Keratinocyte (primary cell): ENCODE measurements around the gene PPARGC1A. TPM values are rescaled to one million over a fixed set of nuclear protein-coding genes. Genes with fewer than 3 reads are reported as not detected.

Experiments used
- DNase-seq: peaks from one replicate; pipeline ENCODE4 v3.0.0-alpha.2; 2011; ENCODE audit warnings: low read depth, missing footprints, low spot score
- FAIRE-seq: peaks from 2 replicates; lab custom pipeline; 2011; peaks lifted over from hg19 to GRCh38; lab: Jason Lieb, UNC
- H2AFZ ChIP-seq: 2 replicates; pipeline ENCODE4 v1.6.0; 2012; ENCODE audit warnings: low read length, control low read depth, inconsistent platforms; ENCODE audit not compliant: control insufficient read depth
- H3K27ac ChIP-seq: 2 replicates; pipeline ENCODE4 v1.5.1; 2011; ENCODE audit warnings: low read length; ENCODE audit not compliant: control insufficient read depth, insufficient read depth
- H3K27me3 ChIP-seq: 3 replicates; pipeline ENCODE4 v1.6.0; 2011; ENCODE audit warnings: low read length; ENCODE audit not compliant: control insufficient read depth, insufficient read depth; ENCODE audit errors: extremely low read depth
- H3K36me3 ChIP-seq, 2 experiments: 2 replicates in 1 of 2; 3 replicates in 1 of 2; pipeline ENCODE4 v1.5.1; 2011; ENCODE audit warnings: low read length in 2 of 2, mild to moderate bottlenecking in 1 of 2; ENCODE audit not compliant: control insufficient read depth in 2 of 2, insufficient read depth in 2 of 2; ENCODE audit errors: extremely low read depth in 1 of 2
- H3K4me1 ChIP-seq: 3 replicates; pipeline ENCODE4 v1.5.1; 2011; ENCODE audit warnings: low read length; ENCODE audit not compliant: control insufficient read depth, insufficient read depth; ENCODE audit errors: extremely low read depth
- H3K4me2 ChIP-seq: 3 replicates; pipeline ENCODE4 v1.6.0; 2011; ENCODE audit warnings: low read depth, low read length; ENCODE audit not compliant: control insufficient read depth, insufficient read depth; ENCODE audit errors: extremely low read depth
- H3K4me3 ChIP-seq, 3 experiments: fragments of 200-600 bp in 1 of 3; sonication (generic) in 1 of 3; 2 replicates in 2 of 3; 3 replicates in 1 of 3; pipeline ENCODE4 v1.5.1; 2011 to 2016; ENCODE audit warnings: low read length in 3 of 3, mild to moderate bottlenecking in 3 of 3, control low read depth in 2 of 3, inconsistent platforms in 1 of 3, low read depth in 1 of 3, mixed read lengths in 1 of 3, mixed run types in 1 of 3, moderate library complexity in 1 of 3; ENCODE audit not compliant: control insufficient read depth in 2 of 3, insufficient read depth in 2 of 3; ENCODE audit errors: extremely low read depth in 1 of 3
- H3K79me2 ChIP-seq: 2 replicates; pipeline ENCODE4 v1.6.0; 2012; ENCODE audit warnings: low read length; ENCODE audit not compliant: control insufficient read depth, insufficient read depth
- H3K9ac ChIP-seq: 3 replicates; pipeline ENCODE4 v1.6.0; 2011; ENCODE audit warnings: low read length; ENCODE audit not compliant: control insufficient read depth, insufficient read depth; ENCODE audit errors: extremely low read depth
- H3K9me1 ChIP-seq: 3 replicates; pipeline ENCODE4 v1.6.0; 2011; ENCODE audit warnings: low read length; ENCODE audit not compliant: control insufficient read depth, insufficient read depth; ENCODE audit errors: extremely low read depth
- H3K9me3 ChIP-seq: 2 replicates; pipeline ENCODE4 v1.5.1; 2012; ENCODE audit warnings: low read depth, low read length; ENCODE audit not compliant: control insufficient read depth
- H4K20me1 ChIP-seq: 3 replicates; pipeline ENCODE4 v1.6.0; 2011; ENCODE audit warnings: low read length; ENCODE audit not compliant: control insufficient read depth, insufficient read depth; ENCODE audit errors: extremely low read depth
- EZH2 ChIP-seq: IDR thresholded peaks from one replicate; pipeline ENCODE4 v1.6.1; 2012; ENCODE audit warnings: inconsistent platforms, mild to moderate bottlenecking, low read length, moderate library complexity
- dilution Hi-C: fragments of 300-500 bp; cut with MboI; formaldehyde crosslinking; loops from one replicate; pipeline ENCODE4 v1.7.0; 2020; ENCODE audit warnings: low sequenced_read_pairs; ENCODE audit not compliant: extremely low pct_ligation_motif_present
- polyA plus RNA-seq, 5 experiments: library from polyadenylated mRNA; depleted of rRNA in 3 of 5; stranded (reverse) in 3 of 5; stranded (forward) in 1 of 5; unstranded in 1 of 5; fragments of >200 nt; gene quantifications; 1 replicate in 1 of 5; 2 replicates in 3 of 5; 3 replicates in 1 of 5; pipeline versions ENCODE4 v1.2.1 to v1.2.3, GENCODE V29; 2011 to 2012; ENCODE audit warnings: missing spikeins in 2 of 5, low read depth in 1 of 5, low replicate concordance in 1 of 5
- TF ChIP-seq, protein P1 (sequence below), 3 experiments: IDR thresholded peaks in 1 of 3; conservative IDR thresholded peaks in 1 of 3; optimal IDR thresholded peaks in 1 of 3; 2 replicates in 2 of 3; 3 replicates in 1 of 3; pipeline versions ENCODE3 to v1.5.1; 2011; ENCODE audit warnings: low read length in 3 of 3, mild to moderate bottlenecking in 3 of 3, moderate library complexity in 2 of 3, control low read depth in 1 of 3, inconsistent platforms in 1 of 3; ENCODE audit not compliant: insufficient read depth in 2 of 3; ENCODE audit errors: extremely low read depth in 1 of 3

The PPARGC1A gene
- polyA plus RNA-seq, 1 donor (not counting 4 experiments of a cell fraction or from before 2014, with no cell fraction given), result 0.18 TPM

DNA sequence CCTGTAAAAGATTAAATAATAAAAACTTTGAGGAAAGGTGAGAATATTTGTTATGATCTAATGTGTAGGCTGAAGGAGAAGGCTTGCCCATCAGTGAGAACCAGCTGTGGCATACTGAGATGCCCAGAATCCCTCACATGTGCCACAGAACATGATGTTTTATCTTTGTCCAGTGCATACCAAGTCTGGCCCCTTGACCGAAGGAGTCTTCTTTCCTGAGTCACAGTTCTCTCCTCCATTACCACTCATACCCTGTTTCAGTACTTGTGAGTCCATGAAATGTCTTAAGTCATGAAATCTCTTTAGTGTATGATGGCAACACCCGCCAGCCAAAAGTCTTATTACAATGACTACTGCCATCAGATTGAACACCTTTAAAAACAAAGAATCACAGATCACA, 42.7 kb downstream of the PPARGC1A start:
- TF ChIP-seq, protein P1, sequence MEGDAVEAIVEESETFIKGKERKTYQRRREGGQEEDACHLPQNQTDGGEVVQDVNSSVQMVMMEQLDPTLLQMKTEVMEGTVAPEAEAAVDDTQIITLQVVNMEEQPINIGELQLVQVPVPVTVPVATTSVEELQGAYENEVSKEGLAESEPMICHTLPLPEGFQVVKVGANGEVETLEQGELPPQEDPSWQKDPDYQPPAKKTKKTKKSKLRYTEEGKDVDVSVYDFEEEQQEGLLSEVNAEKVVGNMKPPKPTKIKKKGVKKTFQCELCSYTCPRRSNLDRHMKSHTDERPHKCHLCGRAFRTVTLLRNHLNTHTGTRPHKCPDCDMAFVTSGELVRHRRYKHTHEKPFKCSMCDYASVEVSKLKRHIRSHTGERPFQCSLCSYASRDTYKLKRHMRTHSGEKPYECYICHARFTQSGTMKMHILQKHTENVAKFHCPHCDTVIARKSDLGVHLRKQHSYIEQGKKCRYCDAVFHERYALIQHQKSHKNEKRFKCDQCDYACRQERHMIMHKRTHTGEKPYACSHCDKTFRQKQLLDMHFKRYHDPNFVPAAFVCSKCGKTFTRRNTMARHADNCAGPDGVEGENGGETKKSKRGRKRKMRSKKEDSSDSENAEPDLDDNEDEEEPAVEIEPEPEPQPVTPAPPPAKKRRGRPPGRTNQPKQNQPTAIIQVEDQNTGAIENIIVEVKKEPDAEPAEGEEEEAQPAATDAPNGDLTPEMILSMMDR (optimal IDR thresholded peaks at IDR 0.05 in 1 of 3, IDR thresholded peaks at IDR 0.05 in 1 of 3, conservative IDR thresholded peaks at IDR 0.05 in 1 of 3; ENCODE audit: extremely low read depth in 1 of 3, insufficient read depth in 2 of 3, low read length in 3 of 3), result no peak
- no peak for TF ChIP-seq EZH2

DNA sequence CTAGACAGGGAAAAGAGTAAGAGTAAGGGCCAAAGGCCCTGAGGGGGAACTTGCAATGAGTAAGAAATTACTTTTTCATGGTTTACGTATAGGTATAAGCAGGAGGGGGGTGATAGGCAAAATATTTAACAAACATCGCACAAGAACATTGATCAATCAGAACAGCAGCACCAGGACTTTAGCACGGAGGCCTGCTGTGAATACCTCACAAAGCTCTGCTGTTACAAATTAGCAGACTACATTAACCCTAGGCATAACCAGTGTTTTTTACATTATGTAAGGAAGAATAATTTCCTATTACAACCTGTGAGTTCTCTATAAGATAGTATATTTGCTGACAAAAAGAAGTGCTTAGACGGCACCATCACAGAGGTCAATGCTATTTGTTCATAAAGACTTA, 44.9 kb downstream of the PPARGC1A start:
- H4K20me1 ChIP-seq, result no peaks in the 10 kb centered on the region
- no peak overlapping the region for H3K4me2 ChIP-seq
- FAIRE-seq (no peak), DNase-seq (no peak)
- no peaks in the 10 kb centered on the region for H3K27me3 ChIP-seq
- no peak overlapping the region for H3K27ac ChIP-seq
- H3K79me2 ChIP-seq, result no peaks in the 10 kb centered on the region
- TF ChIP-seq, protein P1 (optimal IDR thresholded peaks at IDR 0.05 in 1 of 3, IDR thresholded peaks at IDR 0.05 in 1 of 3, conservative IDR thresholded peaks at IDR 0.05 in 1 of 3; ENCODE audit: extremely low read depth in 1 of 3, insufficient read depth in 2 of 3, low read length in 3 of 3), result no peak
- TF ChIP-seq EZH2, result no peak
- H2AFZ ChIP-seq, result no peak overlapping the region
- no peak overlapping the region for H3K4me3 ChIP-seq
- dilution Hi-C loops, result no loop called here
- no peaks in the 10 kb centered on the region for H3K9me1 ChIP-seq
- H3K9ac ChIP-seq, result no peak overlapping the region
- H3K9me3 ChIP-seq, result no peaks in the 10 kb centered on the region
- no peaks in the 10 kb centered on the region for H3K36me3 ChIP-seq
- H3K4me1 ChIP-seq, result no peaks in the 10 kb centered on the region

More for the DNA sequence above, 42.7 kb downstream of the PPARGC1A start:
- H3K27me3 ChIP-seq, result no peaks in the 10 kb centered on the region
- H3K36me3 ChIP-seq, result no peaks in the 10 kb centered on the region
- H3K9ac ChIP-seq, result no peak overlapping the region
- no peaks in the 10 kb centered on the region for H3K79me2 ChIP-seq
- no peaks in the 10 kb centered on the region for H3K9me1 ChIP-seq
- dilution Hi-C loops, result no loop called here
- no peak overlapping the region for H3K4me2 ChIP-seq
- FAIRE-seq (no peak), DNase-seq (no peak)
- no peaks in the 10 kb centered on the region for H3K9me3 ChIP-seq
- H3K27ac ChIP-seq, result no peak overlapping the region
- no peaks in the 10 kb centered on the region for H3K4me1 ChIP-seq
- no peak overlapping the region for H3K4me3 ChIP-seq
- H2AFZ ChIP-seq, result no peak overlapping the region
- no peaks in the 10 kb centered on the region for H4K20me1 ChIP-seq
